Aorta (tissue), 5 donors: ENCODE data around the gene DTWD1. TPM values are rescaled to one million over a fixed set of nuclear protein-coding genes. Genes with fewer than 3 reads are reported as not detected.
"Not testable (repeated sequence)": the region's sequence is repeated elsewhere in the genome, so short reads cannot be mapped to it uniquely, and the experiment has no call there.

Experiments used
- ATAC-seq: fragments of 200-7000 bp; cut with Tn5 transposase; one replicate; pipeline ENCODE4 v1.9.1; 2022; ENCODE audit warnings: moderate library complexity; ENCODE audit not compliant: low FRiP score
- DNase-seq, 2 donors: peaks; one replicate each; pipeline ENCODE4 v3.0.0-alpha.2; 2020
- H3K27ac ChIP-seq, 2 donors: one replicate each; pipeline ENCODE4 v1.5.1; 2013; ENCODE audit warnings: low read length in 2 of 2, mild to moderate bottlenecking in 2 of 2, moderate library complexity in 2 of 2, control low read depth in 1 of 2, inconsistent platforms in 1 of 2, low read depth in 1 of 2
- H3K27me3 ChIP-seq, 2 donors: one replicate each; pipeline ENCODE4 v1.6.1; 2013; ENCODE audit warnings: control low read depth in 1 of 2, low read length in 1 of 2, mild to moderate bottlenecking in 1 of 2, moderate library complexity in 1 of 2; ENCODE audit not compliant: insufficient read depth in 2 of 2, control insufficient read depth in 1 of 2
- H3K36me3 ChIP-seq, 2 donors: one replicate each; pipeline ENCODE4 v1.6.1; 2013; ENCODE audit warnings: control low read depth in 1 of 2, low read length in 1 of 2, mild to moderate bottlenecking in 1 of 2; ENCODE audit not compliant: insufficient read depth in 2 of 2, control insufficient read depth in 1 of 2
- H3K4me1 ChIP-seq, 2 donors: one replicate each; pipeline ENCODE4 v1.6.1; 2013; ENCODE audit warnings: low read length in 2 of 2, control low read depth in 1 of 2, mild to moderate bottlenecking in 1 of 2, moderate library complexity in 1 of 2; ENCODE audit not compliant: insufficient read depth in 2 of 2, control insufficient read depth in 1 of 2
- H3K4me3 ChIP-seq, 2 donors: one replicate each; pipeline ENCODE4 v1.5.1; 2013; ENCODE audit warnings: low read length in 2 of 2, control low read depth in 1 of 2, mild to moderate bottlenecking in 1 of 2
- H3K9me3 ChIP-seq: one replicate; pipeline ENCODE4 v1.6.1; 2013; ENCODE audit warnings: mild to moderate bottlenecking, low read length; ENCODE audit not compliant: control insufficient read depth
- WGBS, 2 donors: extraction: QIAGEN DNeasy Blood & Tissue Kit; methylation state at CpG; one replicate each; pipeline ENCODE4 v1.1.7; 2013; 5-methylcytosine and 5-hydroxymethylcytosine counted together
- intact Hi-C, 2 donors: fragments of 100-400 bp; cut with DNase I; formaldehyde crosslinking; loops; one replicate each; pipeline versions ENCODE4 v1.14.2 to v1.15.0; 2022
- polyA plus RNA-seq, 2 donors: library from polyadenylated mRNA; stranded (reverse); fragments of 200-250 nt; gene quantifications; one replicate each; pipeline ENCODE4 v1.2.3, GENCODE V29; 2013
- total RNA-seq, 2 donors: library from RNA; stranded (reverse); fragmentation: NEBNext Ultra II Directional; extraction: Animal tissue kit (Norgen Biotek cat#: 25700); gene quantifications; one replicate each; pipeline ENCODE4 v1.2.1, GENCODE V29; 2021
- donor health status: healthy with polysubstance abuse.
- donor health status: Bipolar disorder and iron deficiency.
- donor health status: DM: no; HTN: no; CAD: no.
- donor health status: DM: no; HTN: no; CAD: no.
- donor health status: DM: yes; HTN: yes; CAD: no.

DTWD1 gene
- total and polyA plus RNA-seq, 4 donors = 19.5 to 54.4 (median 33.1) TPM

DNA sequence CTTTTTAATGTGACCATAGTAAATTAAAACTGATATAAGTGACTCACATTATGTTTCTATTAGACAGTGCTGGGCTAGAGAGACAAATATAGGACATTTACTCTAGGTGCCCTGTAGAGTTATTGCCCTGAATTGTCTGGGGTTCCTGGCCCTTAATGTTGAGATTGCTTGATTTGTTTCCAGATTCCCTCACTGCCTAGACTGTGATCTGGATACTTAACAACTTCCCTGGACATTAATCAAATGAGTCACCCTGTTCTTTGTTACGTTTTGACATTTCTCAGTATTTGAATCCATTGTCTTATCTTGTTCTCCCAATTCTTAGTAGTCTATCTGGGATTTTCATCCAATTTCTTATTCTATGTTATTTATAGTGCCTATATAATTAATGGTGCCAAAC, 65.8 kb downstream of the DTWD1 start:
- no peak for DNase-seq
- intact Hi-C loops = no loop called here
- ATAC-seq = no peak
- H3K36me3 ChIP-seq = no peaks in the 10 kb centered on the region
- no peak overlapping the region for H3K4me3 ChIP-seq
- WGBS, 2 donors = 21% methylated on average over 1 of the region's 1 CpG
- H3K27me3 ChIP-seq = no peaks in the 10 kb centered on the region
- no peaks in the 10 kb centered on the region for H3K4me1 ChIP-seq
- H3K9me3 ChIP-seq = no peaks in the 10 kb centered on the region
- no peak overlapping the region for H3K27ac ChIP-seq

DNA sequence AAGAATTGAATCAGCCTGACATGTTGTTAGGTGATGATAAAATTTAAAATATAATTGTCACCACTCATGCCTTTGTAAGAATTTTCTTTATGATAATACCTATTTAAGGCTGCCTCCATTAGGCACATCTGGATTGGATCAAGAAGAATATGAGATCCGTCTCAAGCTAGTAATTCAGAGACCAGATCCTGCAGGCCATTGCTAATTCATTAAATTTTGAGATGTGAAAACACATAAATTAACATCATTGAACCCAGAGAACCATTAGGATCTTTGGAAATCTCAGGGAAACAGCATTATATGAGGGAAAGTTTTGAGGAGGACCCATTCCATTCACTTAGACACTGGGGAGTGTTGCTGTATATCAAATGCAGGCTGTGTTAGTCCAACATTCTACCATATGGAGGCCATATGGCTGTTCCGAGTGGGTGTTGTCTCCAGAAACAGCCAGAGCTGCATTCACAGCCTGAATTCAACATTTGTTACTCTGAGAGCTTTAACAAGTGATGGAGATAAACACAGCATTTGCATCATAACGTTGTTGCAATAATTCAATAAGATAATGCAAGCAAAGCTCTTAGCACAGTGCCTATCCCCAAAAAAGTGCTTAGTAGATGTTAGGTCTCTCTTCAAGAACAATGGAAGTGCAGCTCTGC, 67.4 kb downstream of the DTWD1 start:
- Histone ChIP-seq H3K27ac (no peak overlapping the region), H3K36me3 (no peaks in the 10 kb centered on the region), H3K4me3 (no peak overlapping the region), H3K9me3 (no peaks in the 10 kb centered on the region), H3K27me3 (no peaks in the 10 kb centered on the region), H3K4me1 (no peaks in the 10 kb centered on the region)
- ATAC-seq (no peak), DNase-seq (no peak)
- intact Hi-C loops = no loop called here
- WGBS, 2 donors = 67 to 79% methylated on average over 3 of the region's 3 CpGs

DNA sequence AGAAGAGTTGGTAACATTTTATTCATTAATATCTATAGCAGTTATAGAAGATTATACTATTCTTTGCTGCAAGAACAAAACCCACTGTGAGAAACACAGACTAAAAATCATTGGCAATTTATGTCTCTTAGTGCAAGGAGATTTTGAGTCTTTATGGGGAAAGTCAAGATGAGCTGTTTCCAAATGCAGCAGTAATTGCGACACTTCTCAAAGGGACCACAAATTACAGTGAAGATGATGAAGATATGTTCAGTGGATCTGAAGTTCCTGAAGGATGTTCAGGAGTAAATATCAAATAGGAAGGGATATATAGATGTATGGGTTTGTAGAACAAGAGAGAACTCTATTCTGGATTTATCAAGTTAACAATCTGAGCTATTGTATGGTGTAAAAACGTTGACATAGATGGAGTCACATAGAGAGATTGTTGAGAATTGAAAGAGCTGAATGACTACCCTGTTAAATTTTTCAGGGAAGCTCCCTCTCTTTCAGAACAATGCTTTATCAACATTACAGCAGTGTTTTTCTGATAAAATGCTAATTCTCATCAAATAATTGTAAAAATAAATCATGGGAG, 71.8 kb downstream of the DTWD1 start:
- Histone ChIP-seq H3K27me3 (no peaks in the 10 kb centered on the region), H3K9me3 (no peaks in the 10 kb centered on the region), H3K4me3 (no peak overlapping the region), H3K36me3 (no peaks in the 10 kb centered on the region), H3K27ac (no peak overlapping the region), H3K4me1 (no peaks in the 10 kb centered on the region)
- 54 to 78% methylated on average over 2 of the region's 2 CpGs for WGBS, 2 donors
- no peak for ATAC-seq
- no peak for DNase-seq
- intact Hi-C loops = no loop called here

DNA sequence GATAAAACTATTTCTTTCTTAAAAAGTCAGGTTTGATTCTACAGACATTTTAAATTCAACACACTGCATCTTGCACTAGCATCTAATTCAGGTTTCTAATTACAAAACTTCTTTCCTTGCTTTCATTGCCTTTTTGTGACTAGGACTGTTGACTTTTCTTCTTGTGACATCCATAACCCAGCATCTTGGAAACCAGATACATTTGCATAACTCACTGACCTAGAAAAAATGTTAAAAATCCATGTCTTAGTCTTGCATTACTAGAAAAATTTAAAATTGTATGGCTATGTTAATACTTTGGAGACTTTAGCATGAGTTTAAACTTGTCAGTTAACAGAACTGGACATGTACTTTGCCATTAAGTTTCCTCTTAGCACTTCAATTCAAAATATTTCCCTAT, 72.7 kb downstream of the DTWD1 start:
- H3K4me1 ChIP-seq = no peaks in the 10 kb centered on the region
- no peak for ATAC-seq

DNA sequence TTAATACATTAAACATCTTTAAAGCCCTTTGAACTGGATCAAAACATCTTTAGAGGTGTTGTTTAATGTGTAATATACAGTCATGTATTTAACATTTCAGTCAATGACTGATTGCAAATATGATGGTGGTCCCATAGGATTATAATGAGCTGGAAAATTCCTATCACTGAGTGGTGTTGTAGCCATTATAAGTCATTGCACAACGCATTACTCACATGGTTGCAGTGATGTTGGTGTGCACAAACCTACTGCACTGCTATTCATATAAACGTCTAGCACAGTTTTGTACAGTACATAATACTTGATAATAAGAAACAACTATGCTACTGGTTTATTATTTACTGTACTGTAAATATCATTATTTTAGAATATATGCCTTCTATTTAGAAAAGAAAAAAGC, 75.6 kb downstream of the DTWD1 start:
- Histone ChIP-seq H3K4me3 (no peak overlapping the region), H3K27me3 (no peaks in the 10 kb centered on the region), H3K36me3 (no peaks in the 10 kb centered on the region), H3K27ac (no peak overlapping the region), H3K4me1 (no peaks in the 10 kb centered on the region), H3K9me3 (no peaks in the 10 kb centered on the region)
- DNase-seq (no peak), ATAC-seq (no peak)
- intact Hi-C loops = no loop called here
- WGBS, 2 donors = 80 to 84% methylated on average over 2 of the region's 2 CpGs

More for the DNA sequence above, 72.7 kb downstream of the DTWD1 start:
- Histone ChIP-seq H3K4me3 (no peak overlapping the region), H3K36me3 (no peaks in the 10 kb centered on the region), H3K27me3 (no peaks in the 10 kb centered on the region), H3K27ac (no peak overlapping the region), H3K9me3 (no peaks in the 10 kb centered on the region)
- DNase-seq = no peak
- intact Hi-C loops = no loop called here

DNA sequence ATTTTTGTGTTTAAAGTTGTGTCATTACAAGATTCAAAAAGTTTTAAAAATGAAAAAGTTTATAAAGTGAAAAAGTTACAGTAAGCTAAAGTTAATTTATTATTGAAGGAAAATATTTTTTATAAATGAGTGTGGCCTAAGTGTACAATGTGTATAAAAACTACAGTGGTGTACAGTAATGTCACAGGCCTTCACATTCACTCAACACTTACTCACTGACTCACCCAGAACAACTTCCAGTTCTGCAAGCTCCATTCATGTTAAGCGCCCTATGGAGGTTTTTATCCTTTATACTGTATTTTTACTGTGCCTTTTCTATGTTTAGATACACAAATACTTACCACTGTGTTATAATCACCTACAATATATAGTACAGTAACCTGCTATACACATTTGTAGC, 76.3 kb downstream of the DTWD1 start:
- no peaks in the 10 kb centered on the region for H3K4me1 ChIP-seq
- H3K27me3 ChIP-seq = no peaks in the 10 kb centered on the region
- 92 to 100% methylated on average over 1 of the region's 1 CpG for WGBS, 2 donors
- intact Hi-C loops = no loop called here
- no peaks in the 10 kb centered on the region for H3K9me3 ChIP-seq
- no peaks in the 10 kb centered on the region for H3K36me3 ChIP-seq
- no peak for DNase-seq
- no peak for ATAC-seq
- H3K4me3 ChIP-seq = no peak overlapping the region
- no peak overlapping the region for H3K27ac ChIP-seq

DNA sequence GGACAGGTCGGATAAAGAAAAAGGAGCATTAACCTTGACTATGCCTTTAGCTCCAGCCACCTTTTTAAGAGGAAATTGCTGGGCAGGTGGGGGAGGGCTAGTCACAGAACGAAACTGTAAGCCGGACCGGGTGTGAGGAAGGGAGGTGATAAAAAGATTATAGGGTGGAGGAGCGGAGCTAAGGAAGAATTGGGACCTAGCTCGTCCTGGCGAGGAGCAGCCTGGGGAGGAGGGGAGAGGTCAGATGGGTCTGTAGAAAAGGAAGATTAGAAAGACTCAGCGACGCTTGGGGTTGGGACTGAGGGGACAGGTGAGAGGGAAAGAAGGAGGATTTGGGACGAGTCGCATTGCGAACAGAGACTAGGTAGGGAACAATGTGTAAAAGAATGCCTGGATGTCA, 82.1 kb downstream of the DTWD1 start:
- ATAC-seq, DNase-seq, H3K27me3 ChIP-seq, H3K4me3 ChIP-seq, H3K4me1 ChIP-seq, H3K36me3 ChIP-seq, intact Hi-C loops, H3K27ac ChIP-seq, H3K9me3 ChIP-seq: not testable (repeated sequence)
- 92 to 96% methylated on average over 12 of the region's 12 CpGs for WGBS, 2 donors

Other genes starting within 250 kb of the DTWD1 start
- gene FGF7, start 197.8 kb upstream of the DTWD1 start, total RNA-seq = 100 to 1,000 TPM; 120 to 126 TPM
- gene FGF7, start 197.8 kb upstream of the DTWD1 start, polyA plus RNA-seq = 1 to 10 TPM in 1 of 2 donors, under 1 TPM in 1; 0.20 to 3.9 TPM
- gene FAM227B, start 230 bp upstream of the DTWD1 start, total RNA-seq = 1 to 10 TPM; 4.2 to 4.8 TPM
- 1 to 10 TPM; 5.2 to 6.4 TPM for gene FAM227B, start 230 bp upstream of the DTWD1 start, polyA plus RNA-seq